GM21515 (cell line): ENCODE measurements around the gene PRC1.
A peak's percentile ranks its signal among the peaks of the same experiment; 100 is the strongest.
"Not testable (repeated sequence)": the region's sequence is repeated elsewhere in the genome, so short reads cannot be mapped to it uniquely, and the experiment has no call there.

Source experiments
- ATAC-seq: cut with Tn5 transposase; IDR thresholded peaks from one replicate; pipeline ENCODE4 v1.9.1; 2021; ENCODE audit not compliant: unreplicated experiment

PRC1 gene

DNA sequence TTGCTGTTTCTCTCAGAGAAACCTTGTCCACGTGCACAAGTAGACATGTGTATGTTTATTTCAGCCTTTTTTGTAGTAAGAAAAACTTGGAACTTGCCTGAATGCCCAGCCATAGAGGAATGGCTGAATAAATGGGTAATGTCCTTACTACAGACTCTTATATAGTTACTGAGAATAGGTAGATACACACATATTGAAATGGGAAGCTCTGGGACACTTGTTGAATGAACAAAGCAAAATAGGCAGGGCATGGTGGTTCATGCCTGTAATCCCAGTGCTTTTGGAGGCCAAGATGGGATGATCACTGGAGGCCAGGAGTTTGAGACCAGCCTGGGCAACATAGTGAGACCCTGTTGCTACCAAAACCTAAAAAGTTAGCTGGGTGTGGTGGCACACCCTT is 57.5 kb downstream of the PRC1 start:
- ATAC-seq, result no peak

GRCh38 chr15:90934949-90935751 is 59.2 kb downstream of the PRC1 start, which contains the start of gene UNC45A:
TSS of gene UNC45A (plus strand) at chr15:90935285. CDS start at chr15:90935325, 40 bp downstream.
- ATAC-seq, result peak; percentile 58

DNA sequence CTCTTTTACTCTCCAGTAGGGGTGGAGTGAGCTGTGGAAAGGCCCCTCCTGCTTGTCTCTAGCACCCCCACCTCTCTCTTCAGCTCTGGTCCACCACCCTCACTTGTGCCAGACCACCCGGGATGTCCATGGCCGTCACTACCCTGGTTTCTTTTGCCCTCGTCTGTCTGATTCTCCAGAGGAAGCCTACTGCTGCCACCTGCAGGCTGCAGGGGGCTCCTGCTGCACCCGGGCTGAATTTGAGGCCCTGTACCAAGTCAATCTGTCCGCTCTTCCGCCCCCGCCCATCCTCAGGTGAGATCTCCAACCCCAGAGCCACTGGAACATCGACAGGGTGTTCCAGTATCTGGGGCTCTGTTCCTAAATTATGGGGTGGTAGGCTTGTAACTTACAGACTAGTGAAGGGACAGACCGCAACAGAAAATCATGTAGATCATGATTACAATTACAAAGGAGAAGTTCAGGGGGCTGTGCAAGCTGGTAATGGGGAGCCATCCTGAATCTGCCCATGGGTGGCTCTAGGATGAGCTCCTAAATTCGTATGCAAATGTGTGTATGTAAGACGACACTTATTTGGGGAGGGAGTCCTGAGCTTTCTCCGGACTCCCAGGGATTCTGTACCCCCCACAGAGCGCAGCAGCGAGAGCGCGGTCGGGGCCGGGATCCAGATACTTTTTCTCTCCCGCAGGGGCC is 59.9 kb downstream of the PRC1 start:
- peak; percentile 0 for ATAC-seq

DNA sequence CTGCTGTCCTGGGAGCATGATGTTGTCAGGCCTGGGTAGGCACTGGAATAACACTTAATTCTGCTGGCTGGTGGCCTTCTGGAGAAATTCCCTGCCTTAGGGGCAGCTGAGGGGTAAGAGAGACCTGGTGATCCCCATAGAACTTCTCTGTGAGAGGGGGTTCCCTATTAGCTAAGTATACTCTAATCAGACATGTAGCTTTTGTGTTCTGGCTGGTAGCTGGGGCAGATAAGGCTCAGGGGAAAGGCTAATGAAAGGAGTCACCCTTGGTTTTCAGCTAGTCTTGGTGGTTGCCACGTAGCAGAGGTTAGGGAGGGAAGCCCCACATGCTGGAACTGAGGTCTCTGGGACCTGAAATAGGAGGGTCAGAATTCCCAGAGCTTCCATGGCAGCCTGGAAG is 61.0 kb downstream of the PRC1 start:
- no peak for ATAC-seq

DNA sequence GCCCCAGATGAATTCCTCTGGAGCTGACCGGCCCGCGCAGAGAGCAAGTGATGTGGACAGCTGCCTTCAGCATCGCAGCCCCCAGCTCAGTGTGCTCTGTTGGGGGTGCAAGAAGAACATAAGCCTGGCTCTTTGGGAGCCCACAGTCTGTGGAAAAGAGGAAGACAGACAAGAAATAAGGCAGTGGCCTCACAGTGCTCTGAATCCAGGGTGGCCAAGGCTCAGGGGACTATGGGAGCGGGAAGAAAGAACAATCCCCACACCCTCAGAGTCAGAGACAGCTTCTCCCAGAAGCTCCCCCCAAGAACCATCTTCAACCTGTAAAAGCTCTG is 61.7 kb downstream of the PRC1 start:
- no peak for ATAC-seq

DNA sequence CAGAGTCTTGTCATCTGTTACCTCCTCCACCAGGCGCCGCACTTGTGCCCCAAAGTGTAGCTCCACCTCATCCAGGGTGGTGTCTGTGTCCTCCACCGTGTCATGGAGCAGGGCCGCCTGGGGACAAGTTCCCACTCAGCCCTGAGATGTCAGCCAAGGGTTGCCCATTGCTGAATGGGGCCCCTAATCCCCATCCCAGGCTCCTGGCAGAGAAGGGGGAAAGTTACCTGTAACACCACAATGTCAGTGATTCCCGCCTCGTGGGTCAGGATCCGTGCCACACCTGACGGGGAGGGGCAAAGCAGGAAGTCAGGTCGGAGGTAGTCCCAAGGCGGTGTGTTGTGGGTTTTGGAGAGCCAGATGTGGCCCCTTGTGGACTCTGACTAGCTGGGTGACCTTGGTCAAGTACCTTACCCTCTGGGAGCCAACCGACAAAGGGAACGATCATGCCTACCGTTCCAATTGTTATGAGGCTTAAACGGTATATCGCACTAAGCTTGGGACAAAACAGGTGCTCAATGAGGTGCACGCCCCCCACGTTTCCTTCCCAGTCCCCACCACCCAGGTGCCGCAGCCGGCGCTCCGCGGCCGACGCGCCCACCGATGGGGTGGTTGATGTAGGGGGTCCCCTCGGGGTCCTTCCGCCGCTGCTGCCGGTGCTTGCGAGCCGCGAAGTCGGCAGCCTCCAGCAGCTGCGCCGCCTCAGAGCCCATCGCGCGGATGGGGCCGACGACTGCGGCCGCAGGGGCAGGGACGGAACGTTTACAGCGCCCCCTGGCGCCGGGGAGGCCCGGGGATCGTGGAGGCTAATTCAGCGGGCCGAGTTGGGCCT is 62.3 kb downstream of the PRC1 start, which contains the start of gene HDDC3:
Gene HDDC3, minus strand, starts transcription at position 722 of the 832 bp plus-strand sequence. Its CDS starts 9 bp downstream, at position 713.
- peak; percentile 45 for ATAC-seq

- no peak for ATAC-seq
Measured at GRCh38 chr15:90931575-90931827, 62.8 kb downstream of the PRC1 start.

GRCh38 chr15:90930861-90931574 is 63.3 kb downstream of the PRC1 start:
- no peak for ATAC-seq

DNA sequence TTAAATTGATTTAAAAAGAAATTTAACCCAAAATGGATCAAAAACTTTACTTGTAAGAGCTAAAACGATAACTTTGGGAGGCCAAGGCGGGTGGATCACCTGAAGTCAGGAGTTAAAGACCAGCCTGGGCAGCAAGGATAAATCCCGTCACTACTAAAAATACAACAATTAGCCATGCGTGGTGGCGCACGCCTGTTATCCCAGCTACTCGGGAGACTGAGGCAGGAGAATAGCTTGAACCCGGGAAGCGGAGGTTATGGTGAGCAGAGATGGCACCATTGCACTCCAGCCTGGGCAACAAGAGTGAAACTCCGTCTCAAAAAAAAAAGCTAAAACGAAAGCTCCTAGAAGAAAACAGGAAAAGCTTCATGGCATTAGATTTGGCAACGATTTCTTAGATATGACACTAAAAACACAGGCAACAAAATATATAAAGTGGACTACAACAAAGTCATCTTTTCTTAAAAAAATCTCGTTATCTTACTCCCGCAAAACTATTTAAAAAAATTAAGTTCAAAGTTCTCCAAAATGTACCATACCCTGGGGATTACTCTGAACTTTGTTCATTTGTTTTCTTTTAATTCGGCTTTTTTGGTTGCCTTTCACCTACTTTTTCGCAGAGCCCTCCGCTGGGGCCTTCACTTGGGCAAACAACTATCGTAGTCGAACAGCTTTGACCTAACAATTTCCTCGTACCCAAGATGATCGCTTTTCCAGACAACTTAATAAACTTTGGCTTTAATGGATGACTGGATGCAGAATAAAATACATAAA is 64.9 kb downstream of the PRC1 start:
- ATAC-seq, result no peak

GRCh38 chr15:90928106-90928505 is 66.2 kb downstream of the PRC1 start:
- not testable (repeated sequence) for ATAC-seq

- not testable (repeated sequence) for ATAC-seq
Measured at GRCh38 chr15:90926766-90927165, 67.6 kb downstream of the PRC1 start.

DNA sequence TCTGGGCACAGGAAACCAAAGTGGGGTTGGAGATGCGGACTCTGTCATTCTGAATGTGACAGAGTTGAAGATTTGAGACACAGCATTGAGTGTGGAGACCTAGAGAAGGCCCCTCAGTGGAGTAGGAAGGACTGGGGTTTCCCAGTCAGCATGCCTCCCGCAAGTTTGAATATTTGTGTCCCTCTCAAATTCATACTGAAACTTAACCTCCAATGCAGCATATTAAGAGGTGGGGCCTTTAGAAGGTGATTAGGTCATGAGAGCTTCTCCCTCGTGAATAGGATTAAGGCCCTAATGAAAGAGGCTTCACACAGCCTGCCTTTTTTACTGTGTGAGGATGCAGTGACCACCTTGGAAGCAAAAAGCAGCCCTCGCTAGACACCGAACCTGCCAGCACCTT is 70.0 kb downstream of the PRC1 start:
- peak; percentile 45 for ATAC-seq

DNA sequence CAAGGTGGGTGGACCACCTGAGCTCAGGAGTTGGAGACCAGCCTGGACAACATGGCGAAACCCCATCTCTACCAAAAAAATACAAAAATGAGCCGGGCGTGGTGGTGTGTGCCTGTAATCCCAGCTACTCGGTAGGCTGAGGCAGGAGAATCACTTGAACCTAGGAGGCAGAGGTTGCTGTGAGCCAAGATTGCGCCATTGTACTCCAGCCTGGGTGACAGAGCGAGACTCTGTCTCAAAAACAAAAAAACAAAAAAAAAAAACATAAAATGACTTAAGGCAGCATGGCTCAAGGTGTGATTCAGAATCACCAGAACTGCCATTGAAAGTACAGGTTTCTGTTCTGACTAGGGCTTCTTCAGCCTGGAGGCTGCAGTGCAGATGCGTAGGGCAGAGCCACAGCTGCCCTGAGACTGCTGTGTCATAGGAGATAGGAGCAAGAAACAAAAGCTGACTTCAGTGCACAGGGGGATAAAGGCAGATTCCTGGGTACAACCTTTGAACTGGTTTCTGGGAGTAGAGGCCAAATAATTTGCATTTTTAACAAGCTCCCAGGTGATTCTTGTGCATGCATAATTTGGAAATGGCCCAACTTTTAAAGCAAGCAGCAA is 71.5 kb downstream of the PRC1 start:
- ATAC-seq, result peak; percentile 76

GRCh38 chr15:90921887-90922286 is 72.4 kb downstream of the PRC1 start:
- no peak for ATAC-seq

DNA sequence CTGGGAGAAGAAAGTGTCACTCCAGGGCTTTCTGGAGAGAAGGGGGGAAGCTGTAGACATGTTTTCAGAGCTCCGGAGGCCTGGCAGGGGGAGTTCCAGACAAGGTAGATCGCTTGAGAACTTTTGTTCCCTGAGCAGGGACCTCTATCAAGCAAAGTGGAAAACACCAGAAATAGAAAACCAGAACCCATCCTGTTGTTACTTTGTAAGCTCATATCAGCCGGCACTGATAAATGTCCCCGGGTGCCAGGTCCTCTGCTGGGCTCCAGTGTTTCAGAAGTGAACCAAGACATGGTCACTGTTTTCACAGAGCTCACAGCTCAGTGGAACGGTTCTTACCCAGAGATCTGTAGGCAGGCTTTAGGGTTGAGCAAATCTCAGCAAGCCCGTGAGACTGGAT is 75.5 kb downstream of the PRC1 start:
- ATAC-seq, result no peak

DNA sequence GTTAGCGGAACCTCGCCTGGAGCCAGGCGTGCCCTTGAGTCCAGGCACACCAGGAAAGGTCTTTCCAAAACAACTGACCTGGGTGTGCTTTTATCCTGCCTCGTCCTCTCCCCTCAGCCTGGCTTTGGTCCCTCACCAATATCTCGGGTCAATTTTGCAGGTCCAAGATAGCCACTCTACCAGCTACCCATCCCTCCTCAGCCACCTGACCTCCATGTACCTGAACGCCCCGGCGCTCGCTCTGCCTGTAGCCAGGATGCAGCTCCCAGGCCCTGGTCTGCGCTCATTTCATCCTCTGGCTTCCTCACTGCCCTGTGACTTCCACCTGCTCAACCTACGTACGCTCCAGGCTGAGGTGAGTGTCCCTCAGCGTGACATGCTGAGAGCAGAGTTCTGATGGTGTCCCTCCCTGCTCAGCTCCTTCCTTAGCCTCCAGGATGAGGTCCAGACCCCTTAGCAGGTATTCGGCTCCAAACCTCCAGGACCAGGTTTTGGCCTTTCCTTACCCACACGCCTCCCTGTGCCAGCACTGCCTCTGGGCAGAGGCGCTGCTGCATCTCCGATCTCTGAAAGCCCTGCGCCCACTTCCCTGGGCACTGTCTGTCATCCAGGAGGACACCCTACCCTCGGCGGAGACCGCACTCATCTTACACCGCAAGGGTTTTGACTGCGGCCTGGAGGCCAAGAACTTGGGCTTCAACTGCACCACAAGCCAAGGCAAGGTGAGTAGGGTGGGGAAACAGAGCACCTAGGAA is 76.1 kb downstream of the PRC1 start:
- ATAC-seq, result no peak

DNA sequence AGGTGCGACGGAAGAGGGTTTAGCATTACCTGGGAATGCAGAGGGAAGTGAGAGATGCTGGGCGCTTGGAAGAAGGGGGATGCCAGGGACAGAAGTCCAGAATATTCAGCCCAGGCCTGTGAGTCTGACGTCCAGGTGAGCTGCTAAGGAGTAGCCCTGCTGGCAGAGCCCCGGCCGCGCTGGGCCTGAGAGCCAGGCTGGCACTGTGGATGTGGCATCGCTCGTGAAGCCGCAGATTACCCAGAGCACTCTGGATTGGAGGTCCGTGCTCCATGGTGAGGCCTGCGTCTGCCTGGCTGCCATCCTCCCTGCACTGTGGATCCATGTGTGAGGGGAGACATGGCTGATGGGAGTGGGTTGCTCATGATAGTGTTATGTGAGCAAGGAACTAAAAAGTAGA is 76.8 kb downstream of the PRC1 start:
- ATAC-seq, result no peak

DNA sequence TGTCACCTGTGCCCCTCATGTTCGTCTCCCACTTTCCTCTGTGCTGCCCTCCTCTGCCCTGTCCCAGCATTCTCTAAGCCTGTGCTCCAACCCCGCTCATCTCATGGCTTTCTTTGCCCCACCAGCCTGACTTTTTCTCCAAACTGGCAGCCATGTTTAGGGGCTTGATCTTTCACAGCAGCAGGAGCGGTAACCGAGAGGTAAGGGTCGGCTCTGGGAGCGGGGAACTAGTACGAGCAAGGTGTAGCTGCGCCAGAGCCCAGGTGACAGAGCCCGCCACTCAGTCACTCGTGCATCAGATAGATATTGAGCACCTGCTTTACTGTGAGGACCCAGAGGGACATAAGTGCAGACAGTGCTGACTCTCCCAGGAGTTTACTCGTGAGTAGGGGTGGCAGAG is 77.9 kb downstream of the PRC1 start:
- ATAC-seq, result no peak
